Measurements from ENCODE around the gene TMEM220. TPM values are rescaled to one million over a fixed set of nuclear protein-coding genes. Genes with fewer than 3 reads are reported as not detected.
"Not testable (repeated sequence)": the region's sequence is repeated elsewhere in the genome, so short reads cannot be mapped to it uniquely, and the experiment has no call there.

Gene TMEM220
- total RNA-seq, 2 donors from 2014 or later = 7.0 to 7.5 TPM

DNA sequence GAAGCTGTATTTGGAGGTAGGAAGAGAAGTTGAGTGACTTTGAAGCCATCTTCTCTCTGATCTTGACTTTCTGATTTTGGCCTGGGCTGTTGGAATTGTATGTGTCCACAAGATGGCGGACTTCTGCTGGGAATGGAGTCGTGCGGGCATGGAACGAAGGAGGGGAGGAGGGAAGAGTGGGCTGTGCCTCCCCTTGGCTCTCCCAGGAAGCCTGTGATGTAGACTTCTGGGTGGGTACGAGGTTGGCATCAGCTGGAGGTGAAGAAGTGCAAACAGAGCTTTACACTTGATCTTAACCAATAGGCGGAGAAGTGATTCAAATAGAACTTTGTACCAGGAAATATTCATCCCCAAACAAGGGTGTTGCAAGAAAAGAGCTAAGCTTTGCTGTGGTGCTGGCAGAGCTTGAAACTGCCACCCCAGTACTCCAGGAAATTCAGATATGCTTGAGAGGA, 7.4 kb upstream of the TMEM220 start:
- H3K27me3 ChIP-seq (replicated peaks; ENCODE audit: insufficient read depth) = no peaks in the 10 kb centered on the region
- no peaks in the 10 kb centered on the region for H3K36me3 ChIP-seq
- ATAC-seq (ENCODE audit: insufficient number of reproducible peaks, low FRiP score, low read depth) (no peak), DNase-seq (ENCODE audit: low spot score) (peak; percentile 11)
- no peak overlapping the region for H3K27ac ChIP-seq
- TF ChIP-seq, protein P1, sequence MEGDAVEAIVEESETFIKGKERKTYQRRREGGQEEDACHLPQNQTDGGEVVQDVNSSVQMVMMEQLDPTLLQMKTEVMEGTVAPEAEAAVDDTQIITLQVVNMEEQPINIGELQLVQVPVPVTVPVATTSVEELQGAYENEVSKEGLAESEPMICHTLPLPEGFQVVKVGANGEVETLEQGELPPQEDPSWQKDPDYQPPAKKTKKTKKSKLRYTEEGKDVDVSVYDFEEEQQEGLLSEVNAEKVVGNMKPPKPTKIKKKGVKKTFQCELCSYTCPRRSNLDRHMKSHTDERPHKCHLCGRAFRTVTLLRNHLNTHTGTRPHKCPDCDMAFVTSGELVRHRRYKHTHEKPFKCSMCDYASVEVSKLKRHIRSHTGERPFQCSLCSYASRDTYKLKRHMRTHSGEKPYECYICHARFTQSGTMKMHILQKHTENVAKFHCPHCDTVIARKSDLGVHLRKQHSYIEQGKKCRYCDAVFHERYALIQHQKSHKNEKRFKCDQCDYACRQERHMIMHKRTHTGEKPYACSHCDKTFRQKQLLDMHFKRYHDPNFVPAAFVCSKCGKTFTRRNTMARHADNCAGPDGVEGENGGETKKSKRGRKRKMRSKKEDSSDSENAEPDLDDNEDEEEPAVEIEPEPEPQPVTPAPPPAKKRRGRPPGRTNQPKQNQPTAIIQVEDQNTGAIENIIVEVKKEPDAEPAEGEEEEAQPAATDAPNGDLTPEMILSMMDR (IDR thresholded peaks at IDR 0.05) = peak; percentile 74
- H3K9me3 ChIP-seq = no peaks in the 10 kb centered on the region
- H3K4me1 ChIP-seq (ENCODE audit: control insufficient read depth in 1 of 2, low read depth in 2 of 2) = peaks cover 0 to 6% of the 10 kb centered on the region in 2 donors
- no peak overlapping the region for H3K4me3 ChIP-seq

DNA sequence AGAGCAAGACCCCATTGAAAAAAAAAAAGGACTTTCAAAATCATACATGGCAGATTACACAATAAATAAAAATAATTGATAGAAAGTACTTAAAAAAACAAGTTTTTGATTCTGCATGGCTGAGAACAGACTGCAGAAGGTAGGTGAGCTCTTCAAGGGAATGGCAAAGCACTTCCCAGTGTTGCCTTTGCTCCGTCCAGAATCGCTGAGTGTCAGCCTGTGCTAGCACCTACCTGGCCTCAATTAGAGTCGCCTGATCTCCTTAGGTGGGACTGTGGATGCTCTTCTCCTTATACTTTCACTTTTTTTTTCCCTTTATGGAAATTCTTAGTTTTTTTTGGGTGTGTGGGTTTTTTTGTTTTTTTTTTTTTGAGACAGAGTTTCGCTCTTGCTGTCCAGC, 6.0 kb upstream of the TMEM220 start:
- H3K4me3 ChIP-seq = no peak overlapping the region
- H3K4me1 ChIP-seq (ENCODE audit: control insufficient read depth in 1 of 2, low read depth in 2 of 2) = peaks cover 3 to 12% of the 10 kb centered on the region in 2 donors
- DNase-seq (ENCODE audit: low spot score) = no peak
- no peaks in the 10 kb centered on the region for H3K9me3 ChIP-seq
- H3K27ac ChIP-seq = no peak overlapping the region
- no peaks in the 10 kb centered on the region for H3K36me3 ChIP-seq
- no peak for ATAC-seq (ENCODE audit: insufficient number of reproducible peaks, low FRiP score, low read depth)
- TF ChIP-seq, protein P1 (IDR thresholded peaks at IDR 0.05) = no peak
- no peaks in the 10 kb centered on the region for H3K27me3 ChIP-seq (replicated peaks; ENCODE audit: insufficient read depth)

GRCh38 chr17:10735251-10735650, 5.4 kb upstream of the TMEM220 start:
- Histone ChIP-seq H3K27me3 (replicated peaks; ENCODE audit: insufficient read depth) (no peaks in the 10 kb centered on the region), H3K36me3 (no peaks in the 10 kb centered on the region), H3K27ac (no peak overlapping the region), H3K4me3 (no peak overlapping the region), H3K9me3 (no peaks in the 10 kb centered on the region), H3K4me1 (ENCODE audit: control insufficient read depth in 1 of 2, low read depth in 2 of 2) (peaks cover 4 to 16% of the 10 kb centered on the region in 2 donors)
- no peak for ATAC-seq (ENCODE audit: insufficient number of reproducible peaks, low FRiP score, low read depth)
- TF ChIP-seq, protein P1 (IDR thresholded peaks at IDR 0.05) = no peak
- DNase-seq (ENCODE audit: low spot score) = no peak

GRCh38 chr17:10733666-10734065, 3.8 kb upstream of the TMEM220 start:
- Histone ChIP-seq H3K9me3 (no peaks in the 10 kb centered on the region), H3K36me3 (no peaks in the 10 kb centered on the region), H3K4me1 (ENCODE audit: control insufficient read depth in 1 of 2, low read depth in 2 of 2) (peaks cover 4 to 24% of the 10 kb centered on the region in 2 donors), H3K27me3 (replicated peaks; ENCODE audit: insufficient read depth) (no peaks in the 10 kb centered on the region), H3K27ac (no peak overlapping the region), H3K4me3 (no peak overlapping the region)
- DNase-seq (ENCODE audit: low spot score) (no peak), ATAC-seq (ENCODE audit: insufficient number of reproducible peaks, low FRiP score, low read depth) (no peak)
- TF ChIP-seq, protein P1 (IDR thresholded peaks at IDR 0.05) = no peak

GRCh38 chr17:10732121-10732520, 2.3 kb upstream of the TMEM220 start:
- H3K4me3 ChIP-seq; H3K9me3 ChIP-seq; ATAC-seq (ENCODE audit: insufficient number of reproducible peaks, low FRiP score, low read depth); H3K27ac ChIP-seq; DNase-seq (ENCODE audit: low spot score); H3K36me3 ChIP-seq; H3K27me3 ChIP-seq (replicated peaks; ENCODE audit: insufficient read depth): not testable (repeated sequence)
- H3K4me1 ChIP-seq (ENCODE audit: control insufficient read depth in 1 of 2, low read depth in 2 of 2) = peaks cover 4 to 18% of the 10 kb centered on the region in 2 donors

DNA sequence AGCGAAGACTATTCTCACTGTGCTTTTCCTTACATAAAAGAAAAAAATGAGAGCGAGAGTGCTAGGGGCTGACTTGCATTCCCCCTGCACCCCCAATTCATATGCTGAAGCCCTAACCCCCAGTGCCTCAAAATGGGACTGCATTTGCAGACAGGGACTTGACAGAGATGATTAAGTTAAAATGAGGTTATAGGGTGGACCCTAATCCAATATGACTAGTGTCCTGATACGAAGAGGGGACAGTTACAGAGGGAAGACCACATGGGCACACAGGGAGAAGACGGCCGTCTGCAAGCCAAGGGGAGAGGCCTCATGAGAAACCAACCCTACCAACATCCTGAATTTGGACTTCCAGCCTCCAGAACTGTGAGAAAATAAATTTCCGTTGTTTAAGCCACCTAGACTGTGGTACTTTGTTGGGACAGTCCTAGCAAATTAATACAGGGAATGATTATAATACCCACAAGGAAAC, 1.6 kb upstream of the TMEM220 start:
- TF ChIP-seq, protein P1 (IDR thresholded peaks at IDR 0.05) = no peak
- peaks cover 4 to 18% of the 10 kb centered on the region in 2 donors for H3K4me1 ChIP-seq (ENCODE audit: control insufficient read depth in 1 of 2, low read depth in 2 of 2)
- H3K27me3 ChIP-seq (replicated peaks; ENCODE audit: insufficient read depth) = no peaks in the 10 kb centered on the region
- H3K27ac ChIP-seq = peak overlapping the region; percentile 24 to 95
- H3K36me3 ChIP-seq = no peaks in the 10 kb centered on the region
- peak overlapping the region; percentile 96 for H3K4me3 ChIP-seq
- DNase-seq (ENCODE audit: low spot score) (no peak), ATAC-seq (ENCODE audit: insufficient number of reproducible peaks, low FRiP score, low read depth) (no peak)
- no peaks in the 10 kb centered on the region for H3K9me3 ChIP-seq

GRCh38 chr17:10730247-10730646, 424 bp upstream of the TMEM220 start:
- H3K4me1 ChIP-seq (ENCODE audit: control insufficient read depth in 1 of 2, low read depth in 2 of 2) = peaks cover 4 to 18% of the 10 kb centered on the region in 2 donors
- H3K4me3 ChIP-seq = peak overlapping the region; percentile 96
- H3K27me3 ChIP-seq (replicated peaks; ENCODE audit: insufficient read depth); DNase-seq (ENCODE audit: low spot score); H3K9me3 ChIP-seq; ATAC-seq (ENCODE audit: insufficient number of reproducible peaks, low FRiP score, low read depth); H3K36me3 ChIP-seq: not testable (repeated sequence)
- peak overlapping the region; percentile 87 to 95 for H3K27ac ChIP-seq
